Sigmoid colon (tissue), 7 donors: Measurements from ENCODE around the gene RIMS4. TPM values are rescaled to one million over a fixed set of nuclear protein-coding genes. Genes with fewer than 3 reads are reported as not detected.

Experiments
- DNase-seq: peaks from one replicate; pipeline ENCODE4 v3.0.0-alpha.2; 2019
- H3K27ac ChIP-seq, 4 donors: fragments of 200-600 bp; sonication (generic); one replicate each; pipeline ENCODE4 v1.5.1; 2016 to 2019; ENCODE audit warnings: mild to moderate bottlenecking in 1 of 4
- H3K27me3 ChIP-seq, 3 donors: fragments of 200-600 bp; sonication (generic); one replicate each; pipeline ENCODE4 v1.5.1; 2019; ENCODE audit warnings: mild to moderate bottlenecking in 1 of 3
- H3K36me3 ChIP-seq, 4 donors: fragments of 200-600 bp; sonication (generic); one replicate each; pipeline ENCODE4 v1.5.1; 2016 to 2019
- H3K4me1 ChIP-seq, 4 donors: fragments of 200-600 bp; sonication (generic); one replicate each; pipeline ENCODE4 v1.5.1; 2017 to 2019
- H3K4me3 ChIP-seq, 4 donors: fragments of 200-600 bp; sonication (generic); one replicate each; pipeline ENCODE4 v1.5.1; 2017 to 2019; ENCODE audit warnings: mild to moderate bottlenecking in 2 of 4, moderate library complexity in 1 of 4
- H3K9me3 ChIP-seq, 4 donors: fragments of 200-600 bp in 3 of 4; sonication (generic) in 3 of 4; one replicate each; pipeline versions ENCODE4 v1.5.1 to v1.6.1; 2013 to 2019
- EP300 ChIP-seq, 4 donors: sonication (generic); formaldehyde crosslinking; IDR thresholded peaks; one replicate each; pipeline ENCODE4 v1.6.1; 2017; ENCODE audit warnings: antibody characterized with exemption in 4 of 4
- POLR2A ChIP-seq, 2 donors: fragments of 450-650 bp; IDR thresholded peaks; one replicate each; pipeline ENCODE4 v1.6.1; 2016; ENCODE audit warnings: antibody characterized with exemption in 2 of 2, mild to moderate bottlenecking in 2 of 2, moderate library complexity in 2 of 2
- POLR2AphosphoS5 ChIP-seq, 4 donors: sonication (generic); formaldehyde crosslinking; IDR thresholded peaks; one replicate each; pipeline ENCODE4 v1.6.1; 2017; ENCODE audit warnings: antibody characterized with exemption in 4 of 4
- WGBS, 2 donors: extraction: QIAGEN DNeasy Blood & Tissue Kit; methylation state at CpG; one replicate each; pipeline ENCODE4 v1.1.7; 2013; 5-methylcytosine and 5-hydroxymethylcytosine counted together
- intact Hi-C: fragments of 100-400 bp; cut with DNase I; formaldehyde crosslinking; loops from one replicate; pipeline ENCODE4 v1.15.1; 2023
- polyA plus RNA-seq, 3 donors: library from polyadenylated mRNA; stranded (reverse); fragments of 200-250 nt; gene quantifications; one replicate each; pipeline ENCODE4 v1.2.3, GENCODE V29; 2013
- total RNA-seq, 4 donors: library from RNA; depleted of rRNA; stranded (reverse); fragments of >200 nt; gene quantifications; one replicate each; pipeline ENCODE4 v1.1.0, GENCODE V29; 2016
- TF ChIP-seq, protein P1 (sequence below), 4 experiments: fragments of 450-650 bp in 3 of 4; fragments of 200-600 bp in 1 of 4; IDR thresholded peaks; one replicate each; pipeline ENCODE4 v1.5.1; 2016 to 2019; ENCODE audit warnings: antibody characterized with exemption in 4 of 4, mild to moderate bottlenecking in 3 of 4, moderate library complexity in 2 of 4
- donor health status: healthy with polysubstance abuse.
- donor health status: Bipolar disorder and iron deficiency.
- donor health status: healthy.

RIMS4 gene
- total and polyA plus RNA-seq, 7 donors, result 0.14 to 2.1 (median 0.55) TPM

- DNase-seq, result no peak
- H3K4me1 ChIP-seq, result no peaks in the 10 kb centered on the region
- TF ChIP-seq EP300 (IDR thresholded peaks at IDR 0.05) (no peak), POLR2AphosphoS5 (IDR thresholded peaks at IDR 0.05) (no peak), POLR2A (IDR thresholded peaks at IDR 0.05) (no peak)
- TF ChIP-seq, protein P1, sequence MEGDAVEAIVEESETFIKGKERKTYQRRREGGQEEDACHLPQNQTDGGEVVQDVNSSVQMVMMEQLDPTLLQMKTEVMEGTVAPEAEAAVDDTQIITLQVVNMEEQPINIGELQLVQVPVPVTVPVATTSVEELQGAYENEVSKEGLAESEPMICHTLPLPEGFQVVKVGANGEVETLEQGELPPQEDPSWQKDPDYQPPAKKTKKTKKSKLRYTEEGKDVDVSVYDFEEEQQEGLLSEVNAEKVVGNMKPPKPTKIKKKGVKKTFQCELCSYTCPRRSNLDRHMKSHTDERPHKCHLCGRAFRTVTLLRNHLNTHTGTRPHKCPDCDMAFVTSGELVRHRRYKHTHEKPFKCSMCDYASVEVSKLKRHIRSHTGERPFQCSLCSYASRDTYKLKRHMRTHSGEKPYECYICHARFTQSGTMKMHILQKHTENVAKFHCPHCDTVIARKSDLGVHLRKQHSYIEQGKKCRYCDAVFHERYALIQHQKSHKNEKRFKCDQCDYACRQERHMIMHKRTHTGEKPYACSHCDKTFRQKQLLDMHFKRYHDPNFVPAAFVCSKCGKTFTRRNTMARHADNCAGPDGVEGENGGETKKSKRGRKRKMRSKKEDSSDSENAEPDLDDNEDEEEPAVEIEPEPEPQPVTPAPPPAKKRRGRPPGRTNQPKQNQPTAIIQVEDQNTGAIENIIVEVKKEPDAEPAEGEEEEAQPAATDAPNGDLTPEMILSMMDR (IDR thresholded peaks at IDR 0.05), result no peak
- intact Hi-C loops, result no loop called here
- no peaks in the 10 kb centered on the region for H3K36me3 ChIP-seq
- no peak overlapping the region for H3K4me3 ChIP-seq
- no peaks in the 10 kb centered on the region for H3K9me3 ChIP-seq
- H3K27me3 ChIP-seq, result peaks cover 0 to 29% (median 0%) of the 10 kb centered on the region in 3 donors
- 83 to 92% methylated on average over 11 of the region's 11 CpGs for WGBS, 2 donors
- no peak overlapping the region for H3K27ac ChIP-seq
Observed at GRCh38 chr20:44790638-44791393, 19.5 kb downstream of the RIMS4 start.

- Histone ChIP-seq H3K36me3 (no peaks in the 10 kb centered on the region), H3K4me3 (no peak overlapping the region), H3K9me3 (no peaks in the 10 kb centered on the region), H3K4me1 (no peaks in the 10 kb centered on the region), H3K27ac (no peak overlapping the region), H3K27me3 (peaks cover 0 to 19% (median 0%) of the 10 kb centered on the region in 3 donors)
- whole genome bisulfite sequencing, 2 donors, result 86 to 88% methylated on average over 10 of the region's 10 CpGs
- TF ChIP-seq POLR2AphosphoS5 (IDR thresholded peaks at IDR 0.05) (no peak), EP300 (IDR thresholded peaks at IDR 0.05) (no peak), POLR2A (IDR thresholded peaks at IDR 0.05) (no peak)
- TF ChIP-seq, protein P1 (IDR thresholded peaks at IDR 0.05), result no peak
- intact Hi-C loops, result no loop called here
- DNase-seq, result no peak
Observed at GRCh38 chr20:44788706-44789456, 21.5 kb downstream of the RIMS4 start.

- TF ChIP-seq POLR2A (IDR thresholded peaks at IDR 0.05) (no peak), EP300 (IDR thresholded peaks at IDR 0.05) (no peak), POLR2AphosphoS5 (IDR thresholded peaks at IDR 0.05) (no peak)
- TF ChIP-seq, protein P1 (IDR thresholded peaks at IDR 0.05), result no peak
- Histone ChIP-seq H3K4me3 (no peak overlapping the region), H3K27ac (no peak overlapping the region), H3K4me1 (no peaks in the 10 kb centered on the region), H3K9me3 (no peaks in the 10 kb centered on the region), H3K27me3 (peaks cover 0 to 19% (median 0%) of the 10 kb centered on the region in 3 donors), H3K36me3 (no peaks in the 10 kb centered on the region)
- DNase-seq, result no peak
- intact Hi-C loops, result no loop called here
- WGBS, 2 donors, result 48 to 79% methylated on average over 7 of the region's 7 CpGs
Observed at GRCh38 chr20:44787299-44787698, 23.0 kb downstream of the RIMS4 start.

DNA sequence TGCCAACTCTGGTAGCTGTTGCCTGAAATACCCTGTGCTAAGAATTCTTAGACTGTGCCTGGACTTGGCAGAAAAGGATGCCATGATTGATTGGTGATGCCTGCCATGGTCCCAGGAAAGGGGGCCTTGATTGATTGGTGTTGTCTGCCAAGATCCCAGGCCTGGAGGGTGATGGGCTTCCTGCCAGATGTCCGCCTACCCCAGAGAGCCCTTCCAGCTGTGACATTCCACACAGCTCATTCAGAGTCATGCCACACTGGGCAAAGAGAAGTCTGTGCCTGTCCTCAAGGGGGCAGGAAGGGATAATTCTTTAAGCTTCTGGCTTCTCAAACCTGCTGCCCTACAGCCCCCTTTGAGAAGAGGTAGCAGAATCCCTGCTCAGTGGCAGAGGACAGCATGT is 24.6 kb downstream of the RIMS4 start:
- no peaks in the 10 kb centered on the region for H3K9me3 ChIP-seq
- H3K4me1 ChIP-seq, result no peaks in the 10 kb centered on the region
- 53 to 68% methylated on average over 1 of the region's 1 CpG for WGBS, 2 donors
- peaks cover 0 to 18% (median 0%) of the 10 kb centered on the region in 3 donors for H3K27me3 ChIP-seq
- H3K36me3 ChIP-seq, result no peaks in the 10 kb centered on the region
- no peak for TF ChIP-seq POLR2AphosphoS5 (IDR thresholded peaks at IDR 0.05)
- TF ChIP-seq, protein P1 (IDR thresholded peaks at IDR 0.05), result no peak
- no peak for TF ChIP-seq EP300 (IDR thresholded peaks at IDR 0.05)
- no peak for TF ChIP-seq POLR2A (IDR thresholded peaks at IDR 0.05)
- no peak for DNase-seq
- intact Hi-C loops, result no loop called here
- no peak overlapping the region for H3K4me3 ChIP-seq
- H3K27ac ChIP-seq, result no peak overlapping the region
